Measurements from ENCODE around the gene RASGRP1.

DNA sequence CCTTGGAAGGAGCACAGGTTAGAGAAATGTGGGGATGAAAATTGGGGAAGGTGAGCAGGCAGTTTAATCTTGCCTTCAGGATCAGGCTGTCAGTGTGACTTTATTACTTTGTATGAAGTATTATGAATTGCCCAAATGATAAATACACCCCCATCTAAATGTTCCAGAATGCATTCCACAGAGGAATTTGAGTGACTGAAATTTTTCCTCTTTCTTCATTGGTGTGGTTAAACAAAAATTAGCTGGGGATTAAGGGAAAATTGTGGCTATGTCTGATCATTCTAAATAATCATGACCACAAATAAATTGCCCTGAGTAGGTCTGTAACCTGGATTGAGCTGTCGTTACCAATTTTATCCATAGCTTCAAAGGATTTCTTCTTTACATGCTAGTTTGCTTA lies 77.2 kb downstream of the RASGRP1 start:
- TF ChIP-seq CTCF (IDR thresholded peaks at IDR 0.05; ENCODE audit: low read depth, low read length) (no peak), EZH2phosphoT487 (IDR thresholded peaks at IDR 0.05; ENCODE audit: low read depth) (no peak)

All from OCI-LY3 (cell line).